HepG2 (cell line): ENCODE results near the gene SNED1. TPM values are rescaled to one million over a fixed set of nuclear protein-coding genes. Genes with fewer than 3 reads are reported as not detected.
"Not testable (repeated sequence)": the region's sequence is repeated elsewhere in the genome, so short reads cannot be mapped to it uniquely, and the experiment has no call there.

Experiments used
- HNF1A ChIP-seq, 2 experiments: sonication (generic) in 1 of 2; formaldehyde crosslinking in 1 of 2; IDR thresholded peaks; 2 replicates each; pipeline versions ENCODE4 v1.4.0 to v1.6.1; 2016 to 2020; ENCODE audit warnings: borderline replicate concordance in 1 of 2, low read depth in 1 of 2, mild to moderate bottlenecking in 1 of 2, missing genetic modification reagents in 1 of 2
- ISL2 ChIP-seq: sonication (generic); formaldehyde crosslinking; IDR thresholded peaks from 2 replicates; pipeline ENCODE4 v1.5.0; 2020; ENCODE audit warnings: missing genetic modification reagents
- KDM5B ChIP-seq: sonication (generic); formaldehyde crosslinking; IDR thresholded peaks from 2 replicates; pipeline ENCODE4 v1.4.0; 2020; ENCODE audit warnings: missing genetic modification reagents, mild to moderate bottlenecking, borderline replicate concordance
- KLF16 ChIP-seq, 2 experiments: sonication (generic) in 1 of 2; formaldehyde crosslinking in 1 of 2; IDR thresholded peaks; 2 replicates each; pipeline versions ENCODE4 v1.6.1 to v1.8.0; 2016 to 2023; ENCODE audit warnings: missing genetic modification reagents in 2 of 2, missing compliant biosample characterization in 1 of 2
- NFKBIZ ChIP-seq: IDR thresholded peaks from 2 replicates; pipeline ENCODE4 v1.6.1; 2018; ENCODE audit warnings: missing genetic modification reagents, missing compliant biosample characterization
- PITX1 ChIP-seq: sonication (generic); formaldehyde crosslinking; IDR thresholded peaks from 2 replicates; pipeline ENCODE4 v1.5.1; 2020; ENCODE audit warnings: mild to moderate bottlenecking, missing genetic modification reagents
- PPARG ChIP-seq: conservative IDR thresholded peaks from 2 replicates; pipeline ENCODE4 v1.6.1; 2016; ENCODE audit warnings: missing biosample characterization, missing genetic modification reagents
- REPIN1 ChIP-seq: sonication (generic); formaldehyde crosslinking; IDR thresholded peaks from 2 replicates; pipeline ENCODE4 v1.8.0; 2022; ENCODE audit warnings: missing genetic modification reagents, low read depth, mild to moderate bottlenecking, borderline replicate concordance
- SIN3A ChIP-seq: IDR thresholded peaks from 2 replicates; pipeline ENCODE4 v1.6.1; 2011; ENCODE audit warnings: low read depth, mild to moderate bottlenecking, control low read depth, low read length, borderline replicate concordance
- SIX4 ChIP-seq: sonication (generic); formaldehyde crosslinking; IDR thresholded peaks from 2 replicates; pipeline ENCODE4 v1.4.0; 2020; ENCODE audit warnings: missing genetic modification reagents
- ZNF792 ChIP-seq: IDR thresholded peaks from 2 replicates; pipeline ENCODE4 v1.6.1; 2016
- polyA plus RNA-seq, 8 experiments: library from polyadenylated mRNA; depleted of rRNA in 3 of 8; stranded (reverse) in 7 of 8; unstranded in 1 of 8; fragments of >200 nt; fragmentation: Illumina TruSeq in 4 of 8; extraction: Trizol in 4 of 8; gene quantifications; 2 replicates each; pipeline versions ENCODE4 v1.2.1 to v1.2.3, GENCODE V29; 2011 to 2016; ENCODE audit warnings: low read depth in 4 of 8, missing spikeins in 1 of 8, mixed read lengths in 1 of 8; ENCODE audit not compliant: insufficient read depth in 1 of 8
- total RNA-seq, 5 experiments: library from RNA; depleted of rRNA; stranded (reverse); fragments of >200 nt; fragmentation: Illumina TruSeq; extraction: Trizol; gene quantifications; 2 replicates each; pipeline ENCODE4 v1.2.3, GENCODE V29; 2016; ENCODE audit warnings: low read depth in 1 of 5
- TF ChIP-seq, protein P1 (sequence below): sonication (generic); formaldehyde crosslinking; IDR thresholded peaks from 2 replicates; pipeline ENCODE4 v1.4.0; 2020; ENCODE audit warnings: mild to moderate bottlenecking, missing genetic modification reagents
- TF ChIP-seq, protein P2 (sequence below): sonication (generic); formaldehyde crosslinking; IDR thresholded peaks from 2 replicates; pipeline ENCODE4 v1.4.0; 2020; ENCODE audit warnings: missing genetic modification reagents
- TF ChIP-seq, protein P3 (sequence below): IDR thresholded peaks from 2 replicates; pipeline ENCODE4 v1.6.1; 2016; ENCODE audit warnings: mild to moderate bottlenecking, missing biosample characterization, missing genetic modification reagents
- TF ChIP-seq, protein P4 (sequence below): IDR thresholded peaks from 2 replicates; pipeline ENCODE4 v1.6.1; 2016; ENCODE audit warnings: mild to moderate bottlenecking

SNED1 gene
- total and polyA plus RNA-seq, 2 of the 13 experiments (the other 11 are each of a cell fraction or from before 2014, with no cell fraction given) = 0.15 to 0.65 TPM

DNA sequence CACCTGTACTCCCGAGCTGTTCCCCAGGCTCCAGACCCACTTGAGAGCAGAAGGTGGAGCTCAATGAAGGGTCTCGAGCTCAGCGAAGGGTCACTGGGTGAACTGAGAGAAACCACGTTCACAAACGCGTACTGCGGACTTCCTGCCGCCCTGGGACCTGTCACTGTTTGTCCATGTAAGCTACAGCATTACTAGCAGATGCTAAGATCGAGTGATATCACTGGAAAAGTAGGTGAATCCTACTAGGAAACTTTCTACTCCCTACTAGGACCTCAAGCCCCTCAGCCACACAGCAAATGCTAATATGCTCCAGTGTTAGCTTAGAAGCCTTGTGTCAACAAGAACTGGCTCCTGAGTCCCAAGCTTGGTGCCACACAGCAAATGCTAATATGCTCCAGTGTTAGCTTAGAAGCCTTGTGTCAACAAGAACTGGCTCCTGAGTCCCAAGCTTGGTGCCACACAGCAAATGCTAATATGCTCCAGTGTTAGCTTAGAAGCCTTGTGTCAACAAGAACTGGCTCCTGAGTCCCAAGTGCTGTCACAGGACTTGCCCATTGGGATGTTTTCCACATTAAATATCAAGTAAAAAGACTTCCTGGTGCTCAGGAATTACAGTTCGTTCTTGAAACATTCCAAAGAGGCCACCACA, 94.8 kb downstream of the SNED1 start (continued):
- TF ChIP-seq, protein P1, sequence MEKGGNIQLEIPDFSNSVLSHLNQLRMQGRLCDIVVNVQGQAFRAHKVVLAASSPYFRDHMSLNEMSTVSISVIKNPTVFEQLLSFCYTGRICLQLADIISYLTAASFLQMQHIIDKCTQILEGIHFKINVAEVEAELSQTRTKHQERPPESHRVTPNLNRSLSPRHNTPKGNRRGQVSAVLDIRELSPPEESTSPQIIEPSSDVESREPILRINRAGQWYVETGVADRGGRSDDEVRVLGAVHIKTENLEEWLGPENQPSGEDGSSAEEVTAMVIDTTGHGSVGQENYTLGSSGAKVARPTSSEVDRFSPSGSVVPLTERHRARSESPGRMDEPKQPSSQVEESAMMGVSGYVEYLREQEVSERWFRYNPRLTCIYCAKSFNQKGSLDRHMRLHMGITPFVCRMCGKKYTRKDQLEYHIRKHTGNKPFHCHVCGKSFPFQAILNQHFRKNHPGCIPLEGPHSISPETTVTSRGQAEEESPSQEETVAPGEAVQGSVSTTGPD (CRISPR knock-in tag) = peak; percentile 90
- TF ChIP-seq SIX4 (CRISPR knock-in tag) (peak; percentile 37; the same call in 1 of the 2 replicates), REPIN1 (CRISPR knock-in tag) (peak; percentile 90; the same call in 1 of the 2 replicates), HNF1A (CRISPR knock-in tag; IDR thresholded peaks at IDR 0.05; ENCODE audit: borderline replicate concordance) (peak; percentile 68; the same call in 1 of the 2 replicates), PITX1 (peak; percentile 98), PPARG (CRISPR knock-in tag) (peak; percentile 76; the same call in 1 of the 2 replicates), SIN3A (peak; percentile 44; the same call in 1 of the 2 replicates), KLF16 (CRISPR knock-in tag; IDR thresholded peaks at IDR 0.05) (peak in 1 of 2 experiments; percentile 62; a peak in 1 of 4 replicates), KDM5B (CRISPR knock-in tag) (peak; percentile 55; the same call in 1 of the 2 replicates), ZNF792 (CRISPR knock-in tag) (peak; percentile 82; the same call in 1 of the 2 replicates), ISL2 (CRISPR knock-in tag) (peak; percentile 96), NFKBIZ (peak; percentile 87; the same call in 1 of the 2 replicates)
- not testable (repeated sequence) for TF ChIP-seq HNF1A (IDR thresholded peaks at IDR 0.05; ENCODE audit: low read depth)
- TF ChIP-seq, protein P2, sequence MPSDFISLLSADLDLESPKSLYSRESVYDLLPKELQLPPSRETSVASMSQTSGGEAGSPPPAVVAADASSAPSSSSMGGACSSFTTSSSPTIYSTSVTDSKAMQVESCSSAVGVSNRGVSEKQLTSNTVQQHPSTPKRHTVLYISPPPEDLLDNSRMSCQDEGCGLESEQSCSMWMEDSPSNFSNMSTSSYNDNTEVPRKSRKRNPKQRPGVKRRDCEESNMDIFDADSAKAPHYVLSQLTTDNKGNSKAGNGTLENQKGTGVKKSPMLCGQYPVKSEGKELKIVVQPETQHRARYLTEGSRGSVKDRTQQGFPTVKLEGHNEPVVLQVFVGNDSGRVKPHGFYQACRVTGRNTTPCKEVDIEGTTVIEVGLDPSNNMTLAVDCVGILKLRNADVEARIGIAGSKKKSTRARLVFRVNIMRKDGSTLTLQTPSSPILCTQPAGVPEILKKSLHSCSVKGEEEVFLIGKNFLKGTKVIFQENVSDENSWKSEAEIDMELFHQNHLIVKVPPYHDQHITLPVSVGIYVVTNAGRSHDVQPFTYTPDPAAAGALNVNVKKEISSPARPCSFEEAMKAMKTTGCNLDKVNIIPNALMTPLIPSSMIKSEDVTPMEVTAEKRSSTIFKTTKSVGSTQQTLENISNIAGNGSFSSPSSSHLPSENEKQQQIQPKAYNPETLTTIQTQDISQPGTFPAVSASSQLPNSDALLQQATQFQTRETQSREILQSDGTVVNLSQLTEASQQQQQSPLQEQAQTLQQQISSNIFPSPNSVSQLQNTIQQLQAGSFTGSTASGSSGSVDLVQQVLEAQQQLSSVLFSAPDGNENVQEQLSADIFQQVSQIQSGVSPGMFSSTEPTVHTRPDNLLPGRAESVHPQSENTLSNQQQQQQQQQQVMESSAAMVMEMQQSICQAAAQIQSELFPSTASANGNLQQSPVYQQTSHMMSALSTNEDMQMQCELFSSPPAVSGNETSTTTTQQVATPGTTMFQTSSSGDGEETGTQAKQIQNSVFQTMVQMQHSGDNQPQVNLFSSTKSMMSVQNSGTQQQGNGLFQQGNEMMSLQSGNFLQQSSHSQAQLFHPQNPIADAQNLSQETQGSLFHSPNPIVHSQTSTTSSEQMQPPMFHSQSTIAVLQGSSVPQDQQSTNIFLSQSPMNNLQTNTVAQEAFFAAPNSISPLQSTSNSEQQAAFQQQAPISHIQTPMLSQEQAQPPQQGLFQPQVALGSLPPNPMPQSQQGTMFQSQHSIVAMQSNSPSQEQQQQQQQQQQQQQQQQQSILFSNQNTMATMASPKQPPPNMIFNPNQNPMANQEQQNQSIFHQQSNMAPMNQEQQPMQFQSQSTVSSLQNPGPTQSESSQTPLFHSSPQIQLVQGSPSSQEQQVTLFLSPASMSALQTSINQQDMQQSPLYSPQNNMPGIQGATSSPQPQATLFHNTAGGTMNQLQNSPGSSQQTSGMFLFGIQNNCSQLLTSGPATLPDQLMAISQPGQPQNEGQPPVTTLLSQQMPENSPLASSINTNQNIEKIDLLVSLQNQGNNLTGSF (CRISPR knock-in tag) = peak; percentile 43; the same call in 1 of the 2 replicates
- TF ChIP-seq, protein P3, sequence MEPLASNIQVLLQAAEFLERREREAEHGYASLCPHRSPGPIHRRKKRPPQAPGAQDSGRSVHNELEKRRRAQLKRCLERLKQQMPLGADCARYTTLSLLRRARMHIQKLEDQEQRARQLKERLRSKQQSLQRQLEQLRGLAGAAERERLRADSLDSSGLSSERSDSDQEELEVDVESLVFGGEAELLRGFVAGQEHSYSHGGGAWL (CRISPR knock-in tag) = peak; percentile 34; the same call in 1 of the 2 replicates
- TF ChIP-seq, protein P4, sequence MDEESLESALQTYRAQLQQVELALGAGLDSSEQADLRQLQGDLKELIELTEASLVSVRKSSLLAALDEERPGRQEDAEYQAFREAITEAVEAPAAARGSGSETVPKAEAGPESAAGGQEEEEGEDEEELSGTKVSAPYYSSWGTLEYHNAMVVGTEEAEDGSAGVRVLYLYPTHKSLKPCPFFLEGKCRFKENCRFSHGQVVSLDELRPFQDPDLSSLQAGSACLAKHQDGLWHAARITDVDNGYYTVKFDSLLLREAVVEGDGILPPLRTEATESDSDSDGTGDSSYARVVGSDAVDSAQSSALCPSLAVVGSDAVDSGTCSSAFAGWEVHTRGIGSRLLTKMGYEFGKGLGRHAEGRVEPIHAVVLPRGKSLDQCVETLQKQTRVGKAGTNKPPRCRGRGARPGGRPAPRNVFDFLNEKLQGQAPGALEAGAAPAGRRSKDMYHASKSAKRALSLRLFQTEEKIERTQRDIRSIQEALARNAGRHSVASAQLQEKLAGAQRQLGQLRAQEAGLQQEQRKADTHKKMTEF (CRISPR knock-in tag) = peak; percentile 92
